ENCODE measurements around the gene TTC38.

DNA sequence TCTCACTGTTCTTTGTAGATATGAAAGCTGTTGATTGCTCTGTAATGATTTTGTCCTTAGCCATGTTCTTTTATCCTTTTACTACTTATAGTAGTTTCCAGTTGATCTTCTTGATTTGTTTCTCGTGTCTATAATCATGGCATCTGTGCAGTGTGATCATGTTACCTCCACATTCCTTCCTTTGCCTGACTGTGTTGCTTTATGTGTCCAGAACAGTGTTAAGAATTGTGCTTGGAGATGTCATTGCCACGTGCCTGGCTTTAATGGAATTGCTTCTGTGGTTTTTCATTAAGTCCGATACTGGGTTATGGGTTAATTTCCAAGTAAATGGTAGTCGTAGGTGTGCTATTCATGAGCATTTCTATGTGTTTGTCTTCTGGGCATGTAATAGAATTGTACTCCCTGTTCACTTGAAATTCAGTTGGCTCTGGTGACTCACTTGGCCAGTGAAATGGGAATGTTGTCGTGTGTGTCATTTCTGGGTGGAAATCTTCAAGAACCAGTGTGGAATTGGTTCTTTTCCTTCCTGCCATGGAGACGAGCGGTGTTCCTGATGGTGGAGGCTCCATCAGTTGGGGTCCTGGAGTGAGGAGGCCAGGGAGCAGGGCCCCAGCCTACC, 35.6 kb downstream of the TTC38 start:
- TF ChIP-seq, protein P1, sequence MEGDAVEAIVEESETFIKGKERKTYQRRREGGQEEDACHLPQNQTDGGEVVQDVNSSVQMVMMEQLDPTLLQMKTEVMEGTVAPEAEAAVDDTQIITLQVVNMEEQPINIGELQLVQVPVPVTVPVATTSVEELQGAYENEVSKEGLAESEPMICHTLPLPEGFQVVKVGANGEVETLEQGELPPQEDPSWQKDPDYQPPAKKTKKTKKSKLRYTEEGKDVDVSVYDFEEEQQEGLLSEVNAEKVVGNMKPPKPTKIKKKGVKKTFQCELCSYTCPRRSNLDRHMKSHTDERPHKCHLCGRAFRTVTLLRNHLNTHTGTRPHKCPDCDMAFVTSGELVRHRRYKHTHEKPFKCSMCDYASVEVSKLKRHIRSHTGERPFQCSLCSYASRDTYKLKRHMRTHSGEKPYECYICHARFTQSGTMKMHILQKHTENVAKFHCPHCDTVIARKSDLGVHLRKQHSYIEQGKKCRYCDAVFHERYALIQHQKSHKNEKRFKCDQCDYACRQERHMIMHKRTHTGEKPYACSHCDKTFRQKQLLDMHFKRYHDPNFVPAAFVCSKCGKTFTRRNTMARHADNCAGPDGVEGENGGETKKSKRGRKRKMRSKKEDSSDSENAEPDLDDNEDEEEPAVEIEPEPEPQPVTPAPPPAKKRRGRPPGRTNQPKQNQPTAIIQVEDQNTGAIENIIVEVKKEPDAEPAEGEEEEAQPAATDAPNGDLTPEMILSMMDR (IDR thresholded peaks at IDR 0.05; ENCODE audit: low read depth, low read length): no peak
- no peak for TF ChIP-seq EZH2phosphoT487 (IDR thresholded peaks at IDR 0.05; ENCODE audit: low read depth)

Measured in OCI-LY3 (cell line).